GM12872 (cell line): Measurements from ENCODE around the gene PHACTR1.

Experiments
- TF ChIP-seq, protein P1 (sequence below): IDR thresholded peaks from 3 replicates; pipeline ENCODE4 v1.5.1; 2011; ENCODE audit warnings: low read depth, mild to moderate bottlenecking, low read length, moderate library complexity; ENCODE audit not compliant: insufficient read depth

PHACTR1 gene

GRCh38 chr6:12719017-12719416 is 2.5 kb downstream of the PHACTR1 start:
- TF ChIP-seq, protein P1, sequence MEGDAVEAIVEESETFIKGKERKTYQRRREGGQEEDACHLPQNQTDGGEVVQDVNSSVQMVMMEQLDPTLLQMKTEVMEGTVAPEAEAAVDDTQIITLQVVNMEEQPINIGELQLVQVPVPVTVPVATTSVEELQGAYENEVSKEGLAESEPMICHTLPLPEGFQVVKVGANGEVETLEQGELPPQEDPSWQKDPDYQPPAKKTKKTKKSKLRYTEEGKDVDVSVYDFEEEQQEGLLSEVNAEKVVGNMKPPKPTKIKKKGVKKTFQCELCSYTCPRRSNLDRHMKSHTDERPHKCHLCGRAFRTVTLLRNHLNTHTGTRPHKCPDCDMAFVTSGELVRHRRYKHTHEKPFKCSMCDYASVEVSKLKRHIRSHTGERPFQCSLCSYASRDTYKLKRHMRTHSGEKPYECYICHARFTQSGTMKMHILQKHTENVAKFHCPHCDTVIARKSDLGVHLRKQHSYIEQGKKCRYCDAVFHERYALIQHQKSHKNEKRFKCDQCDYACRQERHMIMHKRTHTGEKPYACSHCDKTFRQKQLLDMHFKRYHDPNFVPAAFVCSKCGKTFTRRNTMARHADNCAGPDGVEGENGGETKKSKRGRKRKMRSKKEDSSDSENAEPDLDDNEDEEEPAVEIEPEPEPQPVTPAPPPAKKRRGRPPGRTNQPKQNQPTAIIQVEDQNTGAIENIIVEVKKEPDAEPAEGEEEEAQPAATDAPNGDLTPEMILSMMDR, result no peak

- TF ChIP-seq, protein P1, result no peak
Observed at GRCh38 chr6:12720310-12720709, 3.7 kb downstream of the PHACTR1 start.

DNA sequence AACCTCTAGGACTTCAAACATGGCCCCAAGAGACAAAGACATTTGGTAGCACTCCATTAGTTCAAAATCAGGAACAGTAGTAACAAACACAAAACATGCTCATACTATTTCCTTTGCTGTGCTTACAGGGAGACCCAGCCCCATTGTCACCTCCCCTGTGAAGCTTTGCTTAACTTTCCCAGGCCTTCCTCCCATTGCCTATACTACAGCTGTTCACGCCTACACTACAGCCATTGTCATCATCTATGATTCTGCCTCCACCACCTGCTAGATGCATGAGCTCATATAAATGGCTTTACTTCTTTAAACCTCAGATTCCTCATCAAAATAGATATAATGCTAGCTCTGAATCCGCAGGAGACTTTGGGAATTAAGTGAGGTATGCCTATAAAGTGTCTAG is 8.7 kb downstream of the PHACTR1 start:
- TF ChIP-seq, protein P1, result no peak

- TF ChIP-seq, protein P1, result no peak
Observed at GRCh38 chr6:12729467-12729866, 12.9 kb downstream of the PHACTR1 start.

DNA sequence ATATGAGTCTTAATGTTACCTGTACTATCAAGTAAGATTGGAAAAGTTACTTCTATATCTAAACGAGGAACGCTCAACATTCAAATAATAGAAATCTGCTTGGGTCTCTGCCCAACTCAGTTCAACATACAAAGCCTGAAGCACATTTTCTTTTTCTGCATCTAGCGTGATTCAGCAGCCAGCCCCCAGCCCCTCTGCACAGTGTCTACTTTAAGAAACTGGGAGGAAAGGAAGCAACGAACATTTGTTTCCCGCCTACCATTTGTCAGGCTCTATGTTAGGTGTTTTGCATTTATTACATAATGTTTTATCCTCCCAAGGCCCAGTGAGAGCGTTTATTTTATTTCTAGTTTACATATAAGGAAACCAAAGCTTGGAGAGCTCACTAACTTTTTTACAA is 17.3 kb downstream of the PHACTR1 start:
- TF ChIP-seq, protein P1, result no peak

DNA sequence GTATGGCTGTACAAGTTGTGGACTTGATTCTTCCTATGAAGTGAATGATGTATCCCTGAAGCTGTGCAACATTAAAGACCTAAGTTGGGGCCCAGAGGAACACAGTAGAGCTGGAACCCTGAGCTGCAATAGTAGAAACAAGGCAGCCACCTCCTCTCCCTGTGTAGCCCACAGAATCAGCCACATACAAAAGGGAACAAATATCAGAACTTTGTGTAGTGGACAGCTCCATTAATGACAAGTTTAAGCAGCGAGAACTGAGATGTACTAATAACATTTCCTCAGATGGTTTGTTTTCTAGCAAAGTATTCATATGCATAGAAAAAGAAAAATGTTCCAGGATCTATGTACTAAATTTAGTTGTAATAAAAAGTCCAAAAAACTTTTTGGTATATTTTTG is 19.2 kb downstream of the PHACTR1 start:
- TF ChIP-seq, protein P1, result no peak

DNA sequence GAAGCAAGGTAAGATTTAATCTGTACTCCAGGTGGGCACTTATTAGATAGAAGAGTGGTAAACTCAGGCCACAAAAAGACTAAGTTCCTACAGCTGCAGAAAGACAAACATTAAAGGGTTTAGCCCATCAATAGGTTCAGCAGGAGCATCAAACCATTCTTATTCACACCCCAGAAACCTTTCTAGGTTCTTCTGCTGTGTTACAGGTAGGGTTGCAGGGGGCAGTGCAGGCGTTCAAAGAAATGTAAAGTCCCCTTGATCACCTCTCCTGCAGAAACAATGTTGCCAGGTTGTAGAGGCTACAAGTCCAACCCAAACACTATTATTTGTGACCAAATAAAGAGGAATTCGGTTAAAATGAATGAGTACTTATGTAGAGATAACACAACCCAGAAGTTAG is 31.8 kb downstream of the PHACTR1 start:
- TF ChIP-seq, protein P1, result no peak

DNA sequence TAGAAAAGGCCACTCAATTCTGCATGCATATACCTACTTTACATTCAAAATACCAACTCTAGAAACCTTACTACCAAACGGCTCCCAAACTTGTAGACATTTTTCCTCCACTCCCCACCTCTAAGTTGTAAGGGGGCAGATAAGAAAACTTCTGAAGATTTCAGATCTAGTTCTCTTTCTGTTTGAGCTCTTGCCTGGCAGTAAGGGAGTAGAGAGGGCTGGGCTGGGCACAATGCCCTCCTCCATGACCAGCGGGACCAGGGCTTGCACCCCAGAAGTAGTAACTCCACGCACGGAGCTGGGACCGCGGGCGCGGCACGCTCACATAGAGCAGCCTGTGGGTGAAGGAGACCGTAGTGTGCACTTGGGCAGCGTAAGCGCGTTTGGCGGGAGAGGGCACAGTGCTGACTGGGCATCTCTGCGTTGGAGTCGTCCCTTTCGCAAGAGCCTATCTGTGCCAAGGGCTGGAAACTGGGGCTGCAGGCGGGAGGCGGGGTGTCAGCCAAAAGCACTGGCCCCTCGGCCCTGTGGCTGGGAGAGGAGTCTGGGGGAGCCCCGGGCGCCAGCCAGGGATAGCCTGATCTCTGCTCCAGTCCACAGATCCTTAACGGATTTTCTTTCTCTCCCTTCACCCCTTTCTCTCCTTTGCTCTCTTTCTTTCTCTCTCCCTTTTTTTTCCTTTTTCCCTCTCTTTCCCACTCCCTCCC is 32.4 kb downstream of the PHACTR1 start:
- TF ChIP-seq, protein P1, result no peak
